Adrenal gland (tissue), 5 donors: ENCODE measurements around the gene CYSTM1.

Experiments
- POLR2A ChIP-seq, 2 donors: fragments of 450-650 bp; IDR thresholded peaks; one replicate each; pipeline ENCODE4 v1.6.1; 2017; ENCODE audit warnings: antibody characterized with exemption in 2 of 2, mild to moderate bottlenecking in 2 of 2, moderate library complexity in 1 of 2
- TF ChIP-seq, protein P1 (sequence below), 6 experiments: fragments of 450-650 bp in 4 of 6; fragments of 200-600 bp in 2 of 6; sonication (generic) in 1 of 6; IDR thresholded peaks; 1 replicate in 5 of 6; 2 replicates in 1 of 6; pipeline versions ENCODE4 v1.5.1 to v1.8.0; 2016 to 2021; ENCODE audit warnings: antibody characterized with exemption in 6 of 6, mild to moderate bottlenecking in 2 of 6, moderate library complexity in 1 of 6
- donor health status: DM: no; HTN: no; CAD: no.

DNA sequence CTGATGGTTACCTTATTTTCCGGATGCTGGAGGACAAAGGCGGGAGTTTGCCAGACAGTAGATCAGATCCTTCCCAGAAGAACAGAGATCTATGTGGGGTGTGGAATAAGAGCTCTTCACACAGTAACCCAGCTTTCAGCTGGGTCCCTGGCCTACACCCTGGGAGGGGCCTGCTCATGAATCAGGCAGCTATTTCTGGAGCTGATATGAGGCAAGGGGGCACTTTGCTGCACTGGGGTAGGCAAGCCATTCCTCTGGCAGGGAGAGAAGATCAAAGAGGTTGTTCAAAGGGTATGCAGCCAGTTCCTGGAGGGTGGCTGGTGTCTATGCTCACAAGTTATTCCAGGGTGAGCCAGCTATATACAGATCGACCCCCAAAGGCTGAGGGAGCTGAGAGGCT lies 48.6 kb downstream of the CYSTM1 start:
- TF ChIP-seq, protein P1, sequence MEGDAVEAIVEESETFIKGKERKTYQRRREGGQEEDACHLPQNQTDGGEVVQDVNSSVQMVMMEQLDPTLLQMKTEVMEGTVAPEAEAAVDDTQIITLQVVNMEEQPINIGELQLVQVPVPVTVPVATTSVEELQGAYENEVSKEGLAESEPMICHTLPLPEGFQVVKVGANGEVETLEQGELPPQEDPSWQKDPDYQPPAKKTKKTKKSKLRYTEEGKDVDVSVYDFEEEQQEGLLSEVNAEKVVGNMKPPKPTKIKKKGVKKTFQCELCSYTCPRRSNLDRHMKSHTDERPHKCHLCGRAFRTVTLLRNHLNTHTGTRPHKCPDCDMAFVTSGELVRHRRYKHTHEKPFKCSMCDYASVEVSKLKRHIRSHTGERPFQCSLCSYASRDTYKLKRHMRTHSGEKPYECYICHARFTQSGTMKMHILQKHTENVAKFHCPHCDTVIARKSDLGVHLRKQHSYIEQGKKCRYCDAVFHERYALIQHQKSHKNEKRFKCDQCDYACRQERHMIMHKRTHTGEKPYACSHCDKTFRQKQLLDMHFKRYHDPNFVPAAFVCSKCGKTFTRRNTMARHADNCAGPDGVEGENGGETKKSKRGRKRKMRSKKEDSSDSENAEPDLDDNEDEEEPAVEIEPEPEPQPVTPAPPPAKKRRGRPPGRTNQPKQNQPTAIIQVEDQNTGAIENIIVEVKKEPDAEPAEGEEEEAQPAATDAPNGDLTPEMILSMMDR (IDR thresholded peaks at IDR 0.05): no peak
- no peak for TF ChIP-seq POLR2A (IDR thresholded peaks at IDR 0.05)
